IPS-NIHi11 (cell line): ENCODE results near the gene IL1R1.
"Not testable (repeated sequence)": the region's sequence is repeated elsewhere in the genome, so short reads cannot be mapped to it uniquely, and the experiment has no call there.

Source experiments
- DNase-seq: peaks from one replicate; pipeline ENCODE4 v3.0.0; 2012; ENCODE audit warnings: mixed read lengths, low spot score

IL1R1 gene

DNA sequence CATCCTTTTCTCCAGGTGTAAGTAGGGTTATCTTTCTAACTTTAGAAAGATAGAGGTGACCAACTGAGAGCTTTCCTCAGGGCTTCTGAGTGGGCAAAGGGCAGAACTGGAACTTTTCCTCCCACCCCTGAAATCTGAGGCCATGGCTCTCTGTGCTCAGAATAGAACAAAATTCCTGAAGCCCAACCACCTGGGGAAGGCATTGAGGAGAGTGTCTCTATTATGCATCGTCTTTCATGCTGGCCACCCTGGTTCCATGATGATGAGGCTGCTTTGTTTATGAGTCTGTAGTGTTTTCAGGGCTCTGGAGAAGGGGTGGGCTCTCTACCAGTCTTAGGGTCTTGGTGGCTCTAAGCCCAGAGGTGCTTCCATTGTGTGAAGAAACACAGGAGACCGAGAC is 30.7 kb upstream of the IL1R1 start:
- peak; percentile 52 for DNase-seq

DNA sequence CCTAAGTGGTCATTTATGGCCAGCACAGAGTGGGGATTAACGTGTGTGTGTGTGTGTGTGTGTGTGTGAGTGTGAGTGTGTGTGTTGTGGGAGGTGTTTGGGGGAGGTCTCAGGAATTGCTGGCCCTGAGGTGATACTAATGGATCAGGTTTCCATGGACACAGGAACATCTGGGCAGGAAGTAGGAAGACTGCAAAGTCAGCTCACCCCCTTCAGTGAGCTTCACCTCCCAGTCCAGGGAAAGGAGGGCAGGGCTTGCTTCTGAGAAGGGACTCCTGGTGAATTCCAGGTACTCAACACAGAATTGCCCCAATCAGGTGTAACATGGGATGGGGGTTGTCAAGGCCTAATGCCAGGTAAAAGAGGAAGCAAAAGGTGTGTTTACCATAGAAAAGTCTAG is 30.3 kb upstream of the IL1R1 start:
- peak; percentile 29 for DNase-seq

DNA sequence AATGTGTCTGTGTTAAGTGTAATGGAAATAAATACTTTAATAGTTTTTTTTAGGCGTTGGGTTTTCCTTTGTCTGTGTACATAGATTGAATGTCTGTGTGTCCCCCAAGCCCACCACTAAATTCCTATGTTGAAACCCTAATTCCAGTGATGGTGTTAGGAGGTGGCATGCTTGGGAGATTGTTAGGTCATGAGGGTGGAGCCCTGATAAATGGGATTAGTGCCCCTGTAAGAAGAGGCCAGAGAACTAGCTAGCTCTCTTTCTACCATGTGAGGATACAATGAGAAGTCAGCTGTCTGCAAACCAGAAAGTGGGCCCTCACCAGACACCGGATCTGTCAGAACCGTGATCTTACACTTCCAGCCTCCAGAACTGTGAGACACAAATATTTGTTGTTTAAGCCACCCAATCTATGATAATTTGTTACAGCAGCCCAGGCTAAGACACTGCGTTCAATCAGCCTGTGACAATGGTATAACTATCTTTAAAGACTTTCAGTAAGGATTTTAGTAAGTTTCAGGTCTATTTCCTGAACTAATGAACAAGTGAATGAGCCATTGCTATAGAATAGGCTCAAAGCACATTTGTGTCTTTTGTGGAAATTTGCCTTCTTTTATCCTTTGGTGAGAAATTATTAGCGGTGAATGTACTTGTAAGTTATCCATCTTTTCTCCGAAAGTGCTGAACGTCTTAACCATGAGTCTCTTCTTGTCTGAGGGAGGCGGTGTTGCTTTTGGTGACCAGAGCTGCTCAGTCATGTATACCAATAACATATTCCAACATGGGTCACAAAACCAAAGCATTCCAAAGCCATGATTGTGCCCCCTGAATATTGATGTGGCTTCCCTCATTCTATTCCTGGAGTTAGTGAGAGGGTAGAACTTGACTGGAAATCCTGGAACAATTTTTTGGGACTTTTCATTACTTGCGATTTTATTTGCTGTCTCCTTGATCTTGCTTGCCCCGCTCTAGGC is 29.6 kb upstream of the IL1R1 start:
- no peak for DNase-seq

DNA sequence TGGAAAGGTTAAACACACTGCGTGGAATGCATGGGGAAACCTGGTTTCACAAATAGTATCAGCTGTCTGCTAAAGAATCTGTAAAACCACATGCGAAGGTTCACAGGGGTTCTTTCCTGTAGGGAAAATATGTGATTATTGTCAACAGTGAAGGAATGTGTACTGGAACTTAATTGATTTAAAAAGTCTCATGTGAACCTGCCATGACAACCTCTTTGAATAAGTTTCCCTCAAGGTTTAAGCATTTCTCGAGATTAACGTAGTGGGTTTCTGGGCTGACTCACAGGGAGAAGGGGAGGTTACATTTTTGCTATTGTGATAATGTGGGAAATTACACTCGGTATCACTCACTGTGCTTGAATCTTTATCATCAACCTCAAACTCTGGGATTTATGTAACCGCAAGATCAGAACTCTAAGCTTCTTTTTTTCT is 28.2 kb upstream of the IL1R1 start:
- no peak for DNase-seq

DNA sequence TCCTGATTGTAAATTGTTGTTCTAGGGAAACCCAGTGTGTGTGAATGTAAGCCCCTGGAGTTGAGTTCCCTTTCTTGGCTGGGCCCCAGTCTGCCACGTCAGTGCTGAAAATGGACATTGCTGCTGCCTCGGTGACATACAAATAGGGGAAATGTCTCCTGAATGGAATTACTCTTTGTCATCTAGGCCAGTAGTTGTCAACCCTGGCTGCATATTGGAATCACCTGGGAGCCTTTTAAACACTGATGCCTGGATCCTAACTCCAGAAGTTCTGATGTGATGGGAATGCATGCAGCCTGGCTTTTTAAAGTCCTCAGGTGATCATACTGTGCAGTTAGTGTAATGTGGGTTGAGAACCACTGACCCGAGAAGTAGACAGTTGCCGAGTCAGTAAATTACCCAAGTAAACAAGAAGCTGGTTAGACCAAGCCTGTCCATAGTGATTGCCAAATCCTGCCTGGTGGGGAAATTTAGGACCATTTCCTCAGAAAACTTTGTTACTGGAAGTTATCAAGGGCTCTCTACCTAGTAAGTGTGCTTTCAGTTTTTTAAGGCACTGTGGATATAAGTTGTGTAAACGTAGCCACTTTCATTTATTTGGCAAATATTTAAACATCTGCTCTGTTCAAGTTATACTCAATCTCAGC is 27.6 kb upstream of the IL1R1 start:
- no peak for DNase-seq

DNA sequence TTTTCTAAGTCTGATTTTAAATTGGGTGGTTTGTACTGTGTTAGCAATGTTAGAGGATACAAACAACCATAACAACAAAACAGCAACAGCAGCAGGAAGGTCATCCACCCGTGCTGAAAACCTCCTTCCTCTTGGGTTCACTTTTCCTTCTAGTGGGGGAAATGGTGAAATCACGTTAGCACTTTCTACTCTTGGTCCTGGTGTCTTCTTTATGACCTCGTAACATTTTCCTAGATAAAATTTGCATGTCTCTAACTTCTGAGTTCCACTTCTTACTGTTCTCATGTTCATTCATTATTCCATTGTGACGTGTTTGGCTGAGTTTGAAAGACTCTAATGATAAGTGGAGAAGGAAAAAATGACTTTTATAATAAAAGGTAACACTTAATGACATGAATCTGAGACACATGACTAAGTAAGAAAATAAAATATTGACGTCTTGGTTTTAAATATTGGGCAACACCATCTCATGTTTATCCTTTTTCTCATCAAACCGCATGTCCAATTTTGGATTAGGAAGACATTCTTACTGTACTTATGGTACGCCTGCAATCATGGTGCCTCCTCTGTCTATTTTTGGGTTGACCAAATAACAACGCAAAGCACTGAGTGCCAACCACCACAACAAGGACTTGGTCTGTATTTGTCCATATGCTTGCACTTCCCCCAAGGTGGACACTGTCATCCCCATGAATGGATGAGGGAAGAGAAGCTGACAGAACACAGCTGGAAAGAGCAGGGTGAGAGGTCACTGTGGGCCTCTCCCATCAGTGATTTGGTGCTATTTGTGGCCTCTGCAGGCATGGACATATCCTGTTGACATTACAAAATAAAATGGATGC is 25.7 kb upstream of the IL1R1 start:
- DNase-seq = no peak

DNA sequence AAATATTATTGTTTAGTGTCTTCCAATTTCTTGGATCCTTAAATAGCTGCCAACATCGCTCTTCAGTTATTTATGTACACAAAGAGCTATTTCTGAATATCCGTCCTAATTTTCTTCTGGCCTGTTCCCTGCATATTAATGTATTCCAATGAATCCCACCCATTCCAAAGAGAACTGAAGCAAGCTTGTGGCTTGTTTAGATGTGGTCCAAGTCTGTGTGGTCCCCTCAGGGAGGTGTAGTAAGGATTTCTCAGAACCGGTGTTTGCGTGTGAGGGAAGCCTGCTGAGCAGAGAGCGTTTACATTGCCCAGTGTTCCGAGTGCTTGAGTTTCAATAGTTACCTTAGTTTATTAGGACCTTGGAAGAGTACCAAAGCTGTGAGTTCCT is 25.1 kb upstream of the IL1R1 start:
- no peak for DNase-seq

DNA sequence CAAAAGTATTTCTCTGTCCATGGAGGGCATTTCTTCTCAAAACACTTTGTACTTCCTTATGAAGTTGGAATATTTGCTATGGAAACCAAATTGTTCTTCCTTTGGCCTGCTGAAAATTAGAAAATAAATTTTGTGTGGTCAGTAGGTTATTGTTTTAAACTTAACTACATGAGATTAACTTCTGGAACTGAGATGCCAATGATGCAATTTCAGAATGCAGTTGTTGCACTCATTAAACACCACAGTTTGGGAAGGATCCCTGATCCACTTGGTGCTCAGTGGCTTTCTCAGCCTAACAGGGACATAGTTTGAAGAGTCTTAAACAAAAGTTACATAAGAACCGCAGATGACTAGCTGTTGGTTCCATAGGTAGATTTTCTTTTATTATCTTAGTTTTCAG is 23.3 kb upstream of the IL1R1 start:
- no peak for DNase-seq

DNA sequence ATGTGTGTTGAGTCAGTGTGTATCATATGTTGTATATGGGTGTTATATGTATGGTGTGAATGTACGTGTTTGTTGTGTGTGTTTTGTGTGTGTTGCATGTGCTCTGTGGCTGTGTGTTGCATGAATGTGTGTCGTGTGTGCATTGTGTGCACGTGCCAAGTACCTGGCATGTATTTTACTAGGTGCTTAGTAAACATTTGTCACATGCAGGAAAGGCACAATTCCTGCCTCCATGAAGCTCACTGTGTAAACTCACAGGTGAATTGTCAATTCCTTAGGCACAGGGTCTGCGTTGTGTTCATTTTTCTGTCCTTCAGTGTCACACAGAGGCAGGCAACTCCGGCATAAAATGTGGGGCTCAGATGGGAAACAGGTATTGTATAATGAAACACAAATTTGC is 22.3 kb upstream of the IL1R1 start:
- DNase-seq = no peak

DNA sequence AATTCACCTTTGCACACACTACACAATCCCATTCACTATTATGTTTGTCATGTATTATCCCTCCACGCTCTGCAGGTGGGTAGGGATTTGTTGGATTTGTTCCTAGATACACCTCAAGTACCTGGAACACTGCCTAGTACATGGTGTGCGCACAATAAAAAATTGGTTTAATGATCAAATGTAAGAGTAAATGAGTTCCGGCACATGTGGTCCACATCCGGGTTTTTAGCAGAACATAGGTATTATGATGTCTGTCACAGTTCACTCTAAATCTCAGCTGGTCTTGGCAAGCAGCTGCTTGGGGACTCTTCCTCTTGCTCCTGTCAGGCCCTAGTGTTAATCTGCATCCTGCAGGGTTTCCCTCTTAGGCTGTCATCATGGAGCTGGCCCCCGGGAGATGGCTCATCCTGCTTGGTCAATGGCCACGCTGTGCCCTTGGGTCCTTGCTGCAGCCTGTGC is 21.8 kb upstream of the IL1R1 start:
- DNase-seq = no peak

DNA sequence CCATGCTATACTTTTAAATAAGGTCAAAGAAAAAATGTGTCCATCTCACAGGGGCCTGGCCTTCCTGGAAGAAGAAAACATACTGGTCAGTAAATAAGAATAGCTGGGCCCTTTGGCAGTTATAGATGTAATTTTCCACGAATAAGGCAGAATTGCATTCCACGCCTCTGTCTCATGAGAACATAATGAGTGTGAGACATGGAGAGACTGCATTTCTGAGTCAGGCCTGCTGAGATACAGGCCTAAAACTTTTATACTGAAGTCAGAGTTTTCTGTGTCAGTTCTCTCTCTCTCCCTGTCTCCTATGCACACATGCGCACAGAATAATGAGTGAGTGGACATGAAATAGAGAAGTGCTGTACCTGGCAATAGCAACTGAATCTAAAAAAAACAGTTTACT is 20.4 kb upstream of the IL1R1 start:
- no peak for DNase-seq

DNA sequence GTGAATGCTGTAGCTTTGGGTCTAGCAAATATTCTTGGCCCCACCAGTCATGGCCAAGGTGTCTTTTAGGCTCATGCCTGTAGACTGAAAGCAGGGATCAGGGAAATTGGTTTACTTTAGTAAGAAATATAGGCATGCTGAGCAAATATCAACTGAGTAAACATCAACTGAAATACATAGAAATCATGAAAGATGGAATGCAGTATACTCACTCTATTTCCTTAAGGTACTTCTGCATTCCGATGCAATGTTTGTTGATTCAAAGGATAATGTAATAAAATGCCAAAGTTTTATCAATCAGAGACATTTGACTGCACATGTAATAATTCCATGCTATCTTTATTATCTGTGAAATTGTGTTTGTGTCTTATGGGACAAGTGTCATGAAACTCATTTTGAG is 19.6 kb upstream of the IL1R1 start:
- no peak for DNase-seq

DNA sequence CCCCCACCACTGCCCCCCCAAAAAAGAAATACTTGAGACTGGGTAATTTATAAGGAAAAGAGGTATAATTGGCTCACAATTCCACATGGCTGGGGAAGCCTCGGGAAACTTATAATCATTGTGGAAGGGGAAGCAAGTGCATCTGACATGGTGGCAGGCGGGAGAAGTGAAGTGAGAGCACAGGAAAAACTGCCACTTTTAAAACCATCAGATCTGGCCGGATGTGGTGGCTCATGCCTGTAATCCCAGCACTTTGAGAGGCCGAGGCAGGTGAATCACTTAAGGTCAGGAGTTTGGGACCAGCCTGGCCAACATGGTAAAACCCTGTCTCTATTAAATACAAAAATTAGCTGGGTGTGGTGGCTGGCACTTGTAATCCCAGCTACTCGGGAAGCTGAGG is 18.1 kb upstream of the IL1R1 start:
- DNase-seq = not testable (repeated sequence)

DNA sequence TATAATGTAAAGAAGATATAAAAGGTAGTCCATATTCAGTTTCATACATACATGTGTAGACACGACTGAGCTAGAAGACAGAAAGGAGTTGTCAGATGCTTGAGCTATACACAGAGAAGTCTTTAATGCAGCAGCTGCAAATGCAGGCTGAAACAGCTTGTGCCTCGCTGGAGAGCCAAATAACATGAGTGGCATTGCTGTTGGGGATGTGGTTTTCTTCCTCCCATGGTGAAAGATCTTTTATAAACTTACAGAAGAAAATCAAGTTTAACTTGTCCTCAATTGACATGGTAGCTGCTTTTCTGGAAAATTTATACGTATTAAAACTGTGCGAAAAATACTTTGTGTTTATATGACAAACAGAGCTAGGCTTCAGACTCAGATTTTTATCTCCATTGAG is 16.4 kb upstream of the IL1R1 start:
- DNase-seq = no peak

DNA sequence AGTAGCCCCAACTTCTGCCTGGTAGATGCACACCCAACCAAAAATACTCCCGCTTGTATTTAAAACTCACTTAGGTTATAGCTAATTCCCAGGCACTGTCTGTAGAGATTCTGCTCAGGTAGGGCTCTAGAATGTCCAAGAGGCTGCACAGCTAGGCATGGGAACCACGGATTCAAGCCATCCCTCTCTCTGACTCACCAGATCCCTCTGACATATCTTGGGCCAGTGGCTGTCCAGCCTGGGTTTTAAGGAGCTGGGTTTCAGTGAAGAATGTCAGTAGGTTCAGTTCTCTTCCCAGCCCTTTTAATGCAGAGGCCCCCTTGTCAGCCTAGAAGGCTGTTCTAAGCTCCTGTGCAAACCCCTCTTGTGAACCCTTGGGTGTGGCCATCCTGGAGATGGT is 15.9 kb upstream of the IL1R1 start:
- no peak for DNase-seq

DNA sequence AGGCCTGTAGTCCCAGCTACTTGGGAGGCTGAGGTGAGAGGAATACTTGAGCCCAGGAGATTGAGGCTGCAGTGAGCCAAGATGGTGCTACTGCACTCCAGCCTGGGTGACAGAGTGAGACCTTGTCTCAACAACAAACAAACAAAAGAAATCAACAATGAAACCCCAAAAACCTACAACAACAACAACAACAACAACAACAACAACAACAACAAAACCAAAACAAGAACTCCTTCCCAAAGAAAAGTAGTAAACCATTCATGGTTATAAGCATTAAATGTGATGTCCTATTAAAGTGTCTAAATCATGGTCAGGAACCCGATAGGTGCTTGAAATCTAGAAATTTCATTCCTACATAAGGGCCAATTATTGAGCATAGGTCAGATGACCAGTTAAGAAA is 13.5 kb upstream of the IL1R1 start:
- DNase-seq = no peak

DNA sequence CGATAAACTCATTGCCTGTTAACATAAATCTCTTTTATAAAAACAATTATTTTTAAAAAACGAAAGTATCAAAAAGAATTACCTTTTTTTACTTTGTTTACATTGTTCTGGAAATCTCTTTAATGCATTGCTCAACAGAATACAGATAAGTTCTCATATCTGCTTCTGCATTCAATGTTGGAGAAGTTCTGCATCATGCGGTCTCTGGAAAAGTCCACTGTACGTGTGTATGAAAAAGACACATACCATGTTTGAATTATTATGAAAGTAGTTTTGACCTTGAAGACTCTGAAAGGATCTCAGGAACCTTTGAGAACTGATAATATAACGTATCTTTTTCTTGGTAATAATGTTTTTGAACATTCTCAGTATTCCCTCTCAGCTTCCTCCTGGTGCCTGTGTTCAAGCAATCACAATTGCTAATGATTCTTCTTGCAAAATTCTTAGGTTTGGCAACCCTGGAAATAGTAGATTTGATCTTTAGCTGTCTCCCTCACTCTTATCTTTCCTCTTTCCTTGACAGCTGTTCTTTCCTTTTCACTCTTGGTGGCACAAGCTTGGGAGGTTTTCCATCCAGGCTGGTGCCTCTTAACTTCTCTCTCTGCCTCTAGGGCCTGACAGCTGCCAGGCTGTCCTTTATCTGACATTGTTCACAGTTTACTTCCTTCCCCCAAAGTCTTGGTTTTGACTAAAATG is 12.4 kb upstream of the IL1R1 start:
- no peak for DNase-seq

DNA sequence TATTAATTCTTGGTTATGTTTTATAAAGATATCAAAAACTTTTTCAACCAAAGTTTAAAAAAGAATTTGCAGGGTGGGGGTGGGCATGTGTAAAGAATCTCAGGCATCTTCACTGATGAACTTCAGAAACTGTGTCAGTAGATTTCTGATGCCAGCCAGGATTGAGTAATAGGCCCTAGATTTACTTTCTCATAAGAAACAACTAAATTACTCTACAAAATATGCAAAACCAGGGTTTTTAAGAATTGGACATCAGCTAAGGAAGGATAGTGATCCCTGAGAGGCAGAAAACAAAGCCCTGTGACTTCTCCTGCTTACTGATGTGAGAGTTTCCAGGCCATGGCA is 11.9 kb upstream of the IL1R1 start:
- no peak for DNase-seq

DNA sequence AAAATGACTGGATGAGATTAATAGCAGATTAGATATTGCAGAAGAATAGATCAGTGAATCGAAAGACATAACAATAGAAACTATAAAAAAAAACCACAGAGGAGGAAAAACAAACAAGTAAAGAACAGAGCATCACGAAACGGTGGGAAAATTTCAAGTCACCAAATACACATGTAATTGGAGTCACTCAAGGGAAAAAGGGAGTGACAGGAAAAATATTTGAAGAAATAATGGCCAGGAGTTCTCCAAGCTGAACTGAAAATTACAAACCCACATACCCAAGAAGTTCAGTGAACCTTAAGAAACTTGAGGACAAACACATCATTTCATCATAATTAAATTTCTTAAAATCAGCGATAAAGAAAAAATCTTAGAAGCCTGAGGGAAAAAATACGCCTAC is 11.0 kb upstream of the IL1R1 start:
- no peak for DNase-seq

DNA sequence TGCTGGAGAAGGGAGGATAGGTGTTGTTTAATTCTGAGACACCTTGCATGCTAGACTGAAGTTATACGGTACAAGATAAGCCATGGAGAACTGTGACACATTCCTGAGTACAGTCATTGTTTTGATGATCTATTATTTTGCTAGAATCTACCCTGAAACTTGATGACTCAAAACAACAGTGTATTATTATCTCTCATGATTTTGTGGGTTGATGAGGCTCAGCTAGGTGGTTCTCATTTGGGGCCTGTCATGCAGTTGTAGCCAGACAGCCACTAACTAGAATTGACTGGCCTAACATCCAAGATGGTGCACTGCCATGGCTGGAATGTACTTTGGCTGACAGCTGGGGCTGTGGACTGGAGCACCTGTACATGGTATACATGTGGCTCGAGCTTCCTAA is 5.4 kb upstream of the IL1R1 start:
- DNase-seq = no peak

DNA sequence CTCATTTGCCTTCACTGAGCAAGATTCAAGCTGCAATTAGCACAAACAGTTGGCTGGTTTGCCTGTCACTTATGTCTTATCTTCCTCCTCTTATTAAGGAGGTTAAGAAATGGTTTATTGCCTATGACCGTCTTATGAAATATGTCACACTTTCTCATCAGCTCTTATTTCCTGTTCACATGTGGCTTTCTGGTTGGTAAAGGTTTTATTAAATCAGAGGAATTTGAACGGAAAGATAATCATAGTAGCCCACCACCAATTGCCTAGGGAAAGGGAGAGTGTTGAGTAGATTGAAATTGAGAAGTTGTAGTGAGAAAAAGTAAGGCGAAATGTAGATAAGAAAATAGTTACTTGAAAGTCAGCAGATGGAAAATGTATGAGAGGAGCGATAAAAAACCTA is 4.2 kb upstream of the IL1R1 start:
- no peak for DNase-seq

DNA sequence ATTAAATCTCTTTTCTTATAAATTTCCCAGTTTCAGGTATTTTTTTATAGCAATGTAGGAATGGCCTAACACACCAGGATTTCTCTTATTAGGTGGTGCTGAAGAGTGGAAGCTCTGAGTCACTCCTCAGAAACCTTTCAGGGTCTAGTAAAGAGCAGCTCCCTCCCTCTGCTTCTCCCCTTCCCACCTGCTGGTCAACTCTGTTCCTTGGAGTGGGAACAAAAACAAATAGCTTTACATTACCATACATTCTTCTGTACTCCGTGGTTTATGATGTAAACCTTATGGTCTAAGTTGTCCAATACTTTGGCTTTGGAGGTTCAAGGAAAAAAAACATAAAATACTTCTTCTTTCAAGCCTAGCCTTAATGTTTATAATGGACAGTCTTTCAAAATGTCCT is 2.7 kb upstream of the IL1R1 start:
- DNase-seq = no peak
